ENCODE results near the gene RASSF4. TPM values are rescaled to one million over a fixed set of nuclear protein-coding genes. Genes with fewer than 3 reads are reported as not detected.

Gene RASSF4
- total and polyA plus RNA-seq, 2 donors from 2014 or later: 76.4 to 83.1 TPM

DNA sequence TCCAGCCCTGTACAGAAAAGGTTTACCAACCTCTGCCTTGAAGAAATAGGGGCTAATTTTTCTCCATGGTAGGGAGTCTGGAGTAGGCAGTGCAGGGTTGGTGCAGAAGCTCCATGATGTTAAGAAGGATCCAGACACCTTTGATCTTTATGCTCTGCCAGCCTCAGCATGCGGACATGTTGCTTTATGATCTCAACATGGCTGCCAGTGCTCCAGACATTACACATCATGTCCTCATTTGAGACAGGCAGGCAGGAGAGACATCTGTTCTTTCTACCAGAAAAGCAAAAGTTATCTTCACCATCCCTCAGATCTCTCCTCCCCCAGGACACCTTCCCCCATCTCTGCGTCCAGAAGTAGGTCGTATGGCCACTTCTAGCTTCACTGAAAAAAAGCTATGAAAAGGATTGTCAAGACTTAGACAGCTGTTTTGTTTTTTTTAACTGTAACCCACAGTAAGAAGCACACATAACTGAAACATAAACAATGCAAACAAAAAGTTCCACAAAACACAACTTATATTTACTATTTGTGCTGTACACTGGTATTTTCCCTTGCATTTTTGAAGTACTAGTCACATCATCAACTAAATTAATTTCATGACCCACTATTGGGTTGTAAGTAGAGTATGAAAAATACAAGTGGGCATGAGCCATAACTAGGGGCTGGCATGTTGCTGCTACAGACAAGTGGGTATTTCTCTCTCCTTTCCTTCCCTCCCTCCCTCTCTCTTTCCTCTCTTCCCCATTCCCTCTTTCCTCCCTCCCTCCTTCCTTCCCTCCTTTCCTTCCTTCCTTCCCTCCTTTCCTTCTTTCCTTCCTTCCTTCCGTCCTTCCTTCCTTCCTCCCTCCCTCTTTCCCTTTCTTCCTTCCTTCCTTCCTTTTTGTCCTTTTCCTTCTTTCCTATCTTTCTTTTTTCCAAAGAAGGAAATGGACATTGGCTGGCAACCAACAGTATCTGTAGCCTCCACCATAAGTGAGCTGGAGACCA, 2.6 kb upstream of the RASSF4 start:
- intact Hi-C loops (cut with DNase I): no loop called here
- Histone ChIP-seq H3K9me3 (ENCODE audit: control insufficient read depth in 2 of 3, insufficient read depth in 1 of 3, low read length in 3 of 3) (no peaks in the 10 kb centered on the region), H3K27ac (ENCODE audit: low read depth in 2 of 2, low read length in 2 of 2) (no peak overlapping the region), H3K9ac (ENCODE audit: low read length in 3 of 3) (no peak overlapping the region), H3K4me3 (ENCODE audit: low read length in 3 of 3) (no peak overlapping the region), H3K27me3 (ENCODE audit: control insufficient read depth, insufficient read depth, low read length) (no peaks in the 10 kb centered on the region), H3K4me1 (ENCODE audit: control insufficient read depth in 2 of 3, insufficient read depth in 2 of 3, low read depth in 1 of 3, low read length in 3 of 3) (peaks cover 2 to 26% (median 18%) of the 10 kb centered on the region in 3 donors), H3K36me3 (ENCODE audit: control insufficient read depth in 2 of 3, insufficient read depth in 3 of 3, low read length in 3 of 3) (no peaks in the 10 kb centered on the region)
- FAIRE-seq (no peak), DNase-seq (peak in 1 of 5 donors; percentile 17)
- TF ChIP-seq, protein P1, sequence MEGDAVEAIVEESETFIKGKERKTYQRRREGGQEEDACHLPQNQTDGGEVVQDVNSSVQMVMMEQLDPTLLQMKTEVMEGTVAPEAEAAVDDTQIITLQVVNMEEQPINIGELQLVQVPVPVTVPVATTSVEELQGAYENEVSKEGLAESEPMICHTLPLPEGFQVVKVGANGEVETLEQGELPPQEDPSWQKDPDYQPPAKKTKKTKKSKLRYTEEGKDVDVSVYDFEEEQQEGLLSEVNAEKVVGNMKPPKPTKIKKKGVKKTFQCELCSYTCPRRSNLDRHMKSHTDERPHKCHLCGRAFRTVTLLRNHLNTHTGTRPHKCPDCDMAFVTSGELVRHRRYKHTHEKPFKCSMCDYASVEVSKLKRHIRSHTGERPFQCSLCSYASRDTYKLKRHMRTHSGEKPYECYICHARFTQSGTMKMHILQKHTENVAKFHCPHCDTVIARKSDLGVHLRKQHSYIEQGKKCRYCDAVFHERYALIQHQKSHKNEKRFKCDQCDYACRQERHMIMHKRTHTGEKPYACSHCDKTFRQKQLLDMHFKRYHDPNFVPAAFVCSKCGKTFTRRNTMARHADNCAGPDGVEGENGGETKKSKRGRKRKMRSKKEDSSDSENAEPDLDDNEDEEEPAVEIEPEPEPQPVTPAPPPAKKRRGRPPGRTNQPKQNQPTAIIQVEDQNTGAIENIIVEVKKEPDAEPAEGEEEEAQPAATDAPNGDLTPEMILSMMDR (IDR thresholded peaks at IDR 0.05; ENCODE audit: borderline replicate concordance, extremely low read depth, insufficient read depth): no peak

DNA sequence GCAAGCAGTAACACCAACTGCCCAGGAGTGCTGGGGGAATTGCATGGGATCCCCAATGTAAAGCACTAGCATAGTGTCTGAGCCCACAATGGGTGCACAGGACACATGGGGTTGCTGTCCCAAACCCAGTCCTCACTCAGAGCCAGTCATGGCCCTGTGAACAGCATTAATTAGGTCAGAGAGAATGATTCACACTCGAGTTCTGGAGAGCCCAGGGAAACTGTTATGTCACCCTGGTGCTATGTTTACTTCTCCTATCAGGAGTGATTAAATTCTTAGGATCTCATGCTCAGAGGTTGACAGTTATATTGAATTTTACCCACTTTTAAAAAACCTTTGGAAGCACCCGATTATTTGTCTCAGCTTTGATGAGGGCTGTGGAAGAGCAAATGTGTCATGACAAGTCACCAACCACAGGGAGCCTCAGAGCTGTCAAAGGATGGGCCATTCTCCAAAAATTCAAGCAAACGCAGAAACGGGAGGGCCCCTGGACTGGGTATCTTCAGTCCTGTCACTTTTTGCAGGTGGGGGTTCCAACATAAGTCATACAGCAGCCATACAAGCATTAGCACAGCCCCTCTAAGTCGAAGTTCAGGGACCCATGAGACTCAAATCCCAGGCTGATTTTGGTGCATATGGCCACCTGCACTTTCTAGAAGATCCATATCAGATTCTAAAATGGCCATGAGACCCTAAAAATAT, 1.3 kb upstream of the RASSF4 start:
- peak overlapping the region in 1 of 3 donors; percentile 54 for H3K9ac ChIP-seq (ENCODE audit: low read length in 3 of 3)
- TF ChIP-seq, protein P1 (IDR thresholded peaks at IDR 0.05; ENCODE audit: borderline replicate concordance, extremely low read depth, insufficient read depth): no peak
- intact Hi-C loops (cut with DNase I): no loop called here
- peak overlapping the region in 1 of 2 donors; percentile 87 for H3K27ac ChIP-seq (ENCODE audit: low read depth in 2 of 2, low read length in 2 of 2)
- no peak for FAIRE-seq
- no peaks in the 10 kb centered on the region for H3K27me3 ChIP-seq (ENCODE audit: control insufficient read depth, insufficient read depth, low read length)
- DNase-seq: peak in 1 of 5 donors; percentile 41
- no peaks in the 10 kb centered on the region for H3K9me3 ChIP-seq (ENCODE audit: control insufficient read depth in 2 of 3, insufficient read depth in 1 of 3, low read length in 3 of 3)
- peaks cover 2 to 32% (median 17%) of the 10 kb centered on the region in 3 donors for H3K4me1 ChIP-seq (ENCODE audit: control insufficient read depth in 2 of 3, insufficient read depth in 2 of 3, low read depth in 1 of 3, low read length in 3 of 3)
- no peaks in the 10 kb centered on the region for H3K36me3 ChIP-seq (ENCODE audit: control insufficient read depth in 2 of 3, insufficient read depth in 3 of 3, low read length in 3 of 3)
- peak overlapping the region; percentile 11 to 87 (median 79) for H3K4me3 ChIP-seq (ENCODE audit: low read length in 3 of 3)

DNA sequence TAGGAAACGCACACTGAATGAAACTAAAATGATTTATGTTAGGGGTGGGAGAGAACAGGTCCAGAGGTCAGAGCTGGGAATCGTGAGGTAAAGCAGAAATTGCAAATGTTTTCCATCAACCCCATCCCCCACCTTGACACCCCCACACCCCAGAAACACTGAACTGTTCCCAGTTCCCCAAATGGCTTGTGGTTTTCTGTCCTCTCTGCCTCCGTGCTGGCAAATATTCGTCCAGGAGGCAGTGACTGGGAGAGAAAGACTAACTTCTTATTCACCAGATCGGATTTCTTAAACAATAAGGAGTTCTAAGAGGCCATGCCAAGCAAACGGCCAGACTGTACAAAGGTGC, 730 bp upstream of the RASSF4 start:
- DNase-seq (no peak), FAIRE-seq (no peak)
- Histone ChIP-seq H3K4me1 (ENCODE audit: control insufficient read depth in 2 of 3, insufficient read depth in 2 of 3, low read depth in 1 of 3, low read length in 3 of 3) (peaks cover 2 to 35% (median 17%) of the 10 kb centered on the region in 3 donors), H3K9me3 (ENCODE audit: control insufficient read depth in 2 of 3, insufficient read depth in 1 of 3, low read length in 3 of 3) (no peaks in the 10 kb centered on the region), H3K27ac (ENCODE audit: low read depth in 2 of 2, low read length in 2 of 2) (peak overlapping the region; percentile 78 to 87), H3K36me3 (ENCODE audit: control insufficient read depth in 2 of 3, insufficient read depth in 3 of 3, low read length in 3 of 3) (no peaks in the 10 kb centered on the region), H3K9ac (ENCODE audit: low read length in 3 of 3) (peak overlapping the region in 2 of 3 donors; percentile 43 to 54), H3K27me3 (ENCODE audit: control insufficient read depth, insufficient read depth, low read length) (no peaks in the 10 kb centered on the region), H3K4me3 (ENCODE audit: low read length in 3 of 3) (peak overlapping the region; percentile 11 to 87 (median 79))
- TF ChIP-seq, protein P1 (IDR thresholded peaks at IDR 0.05; ENCODE audit: borderline replicate concordance, extremely low read depth, insufficient read depth): no peak
- intact Hi-C loops (cut with DNase I): no loop called here

All from kidney (tissue), 14 donors.